Vagina (tissue), 2 donors: Measurements from ENCODE around the gene CYREN. TPM values are rescaled to one million over a fixed set of nuclear protein-coding genes. Genes with fewer than 3 reads are reported as not detected.

Experiments
- DNase-seq, 2 donors: peaks; one replicate each; pipeline ENCODE4 v3.0.0-alpha.2; 2017; ENCODE audit errors: extremely low spot score in 2 of 2
- H3K27ac ChIP-seq: fragments of 200-600 bp; sonication (generic); one replicate; pipeline ENCODE4 v1.5.1; 2019
- H3K27me3 ChIP-seq: fragments of 200-600 bp; sonication (generic); one replicate; pipeline ENCODE4 v1.5.1; 2019
- H3K36me3 ChIP-seq, 2 donors: fragments of 200-600 bp; sonication (generic); one replicate each; pipeline ENCODE4 v1.5.1; 2017 to 2019
- H3K4me1 ChIP-seq: fragments of 200-600 bp; sonication (generic); one replicate; pipeline ENCODE4 v1.5.1; 2019
- H3K4me3 ChIP-seq, 2 donors: fragments of 200-600 bp; sonication (generic); 1 replicate in 1 of 2; 2 replicates in 1 of 2; pipeline ENCODE4 v1.5.1; 2016 to 2019
- H3K9me3 ChIP-seq: fragments of 200-600 bp; sonication (generic); one replicate; pipeline ENCODE4 v1.5.1; 2019
- POLR2A ChIP-seq, 2 donors: fragments of 450-650 bp; IDR thresholded peaks; one replicate each; pipeline ENCODE4 v1.6.1; 2017; ENCODE audit warnings: antibody characterized with exemption in 2 of 2, mild to moderate bottlenecking in 2 of 2, moderate library complexity in 2 of 2
- POLR2AphosphoS5 ChIP-seq, 2 donors: sonication (generic); formaldehyde crosslinking; IDR thresholded peaks; one replicate each; pipeline ENCODE4 v1.9.0; 2017; ENCODE audit warnings: antibody characterized with exemption in 2 of 2, mild to moderate bottlenecking in 2 of 2, low read depth in 1 of 2; ENCODE audit not compliant: insufficient read depth in 1 of 2
- intact Hi-C: fragments of 100-400 bp; cut with DNase I; formaldehyde crosslinking; loops from one replicate; pipeline ENCODE4 v1.15.1; 2023
- total RNA-seq: library from RNA; depleted of rRNA; stranded (reverse); fragments of >200 nt; gene quantifications from one replicate; pipeline ENCODE4 v1.2.3, GENCODE V29; 2016
- TF ChIP-seq, protein P1 (sequence below), 3 experiments: fragments of 450-650 bp in 2 of 3; fragments of 200-600 bp in 1 of 3; sonication (generic) in 1 of 3; IDR thresholded peaks; one replicate each; pipeline ENCODE4 v1.5.1; 2017 to 2019; ENCODE audit warnings: antibody characterized with exemption in 3 of 3, mild to moderate bottlenecking in 2 of 3, moderate library complexity in 2 of 3

CYREN gene
- total RNA-seq, 1 donor from 2014 or later, result 33.4 TPM

DNA sequence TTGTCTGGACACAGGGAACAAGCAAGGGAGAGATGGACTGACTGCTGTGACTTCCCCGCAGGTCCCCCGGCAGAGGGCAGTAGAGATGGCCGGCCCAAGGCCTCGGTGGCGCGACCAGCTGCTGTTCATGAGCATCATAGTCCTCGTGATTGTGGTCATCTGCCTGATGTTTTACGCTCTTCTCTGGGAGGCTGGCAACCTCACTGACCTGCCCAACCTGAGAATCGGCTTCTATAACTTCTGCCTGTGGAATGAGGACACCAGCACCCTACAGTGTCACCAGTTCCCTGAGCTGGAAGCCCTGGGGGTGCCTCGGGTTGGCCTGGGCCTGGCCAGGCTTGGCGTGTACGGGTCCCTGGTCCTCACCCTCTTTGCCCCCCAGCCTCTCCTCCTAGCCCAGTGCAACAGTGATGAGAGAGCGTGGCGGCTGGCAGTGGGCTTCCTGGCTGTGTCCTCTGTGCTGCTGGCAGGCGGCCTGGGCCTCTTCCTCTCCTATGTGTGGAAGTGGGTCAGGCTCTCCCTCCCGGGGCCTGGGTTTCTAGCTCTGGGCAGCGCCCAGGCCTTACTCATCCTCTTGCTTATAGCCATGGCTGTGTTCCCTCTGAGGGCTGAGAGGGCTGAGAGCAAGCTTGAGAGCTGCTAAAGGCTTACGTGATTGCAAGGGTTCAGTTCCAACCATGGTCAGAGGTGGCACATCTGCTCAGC is 6.0 kb downstream of the CYREN start:
- TF ChIP-seq POLR2A (IDR thresholded peaks at IDR 0.05) (no peak), POLR2AphosphoS5 (IDR thresholded peaks at IDR 0.05; ENCODE audit: insufficient read depth in 1 of 2, low read depth in 1 of 2) (no peak)
- TF ChIP-seq, protein P1, sequence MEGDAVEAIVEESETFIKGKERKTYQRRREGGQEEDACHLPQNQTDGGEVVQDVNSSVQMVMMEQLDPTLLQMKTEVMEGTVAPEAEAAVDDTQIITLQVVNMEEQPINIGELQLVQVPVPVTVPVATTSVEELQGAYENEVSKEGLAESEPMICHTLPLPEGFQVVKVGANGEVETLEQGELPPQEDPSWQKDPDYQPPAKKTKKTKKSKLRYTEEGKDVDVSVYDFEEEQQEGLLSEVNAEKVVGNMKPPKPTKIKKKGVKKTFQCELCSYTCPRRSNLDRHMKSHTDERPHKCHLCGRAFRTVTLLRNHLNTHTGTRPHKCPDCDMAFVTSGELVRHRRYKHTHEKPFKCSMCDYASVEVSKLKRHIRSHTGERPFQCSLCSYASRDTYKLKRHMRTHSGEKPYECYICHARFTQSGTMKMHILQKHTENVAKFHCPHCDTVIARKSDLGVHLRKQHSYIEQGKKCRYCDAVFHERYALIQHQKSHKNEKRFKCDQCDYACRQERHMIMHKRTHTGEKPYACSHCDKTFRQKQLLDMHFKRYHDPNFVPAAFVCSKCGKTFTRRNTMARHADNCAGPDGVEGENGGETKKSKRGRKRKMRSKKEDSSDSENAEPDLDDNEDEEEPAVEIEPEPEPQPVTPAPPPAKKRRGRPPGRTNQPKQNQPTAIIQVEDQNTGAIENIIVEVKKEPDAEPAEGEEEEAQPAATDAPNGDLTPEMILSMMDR (IDR thresholded peaks at IDR 0.05), result no peak
- DNase-seq, result no peak
- Histone ChIP-seq H3K4me3 (no peak overlapping the region), H3K27me3 (no peaks in the 10 kb centered on the region), H3K4me1 (peaks cover 44% of the 10 kb centered on the region), H3K27ac (peak overlapping the region; percentile 42), H3K9me3 (no peaks in the 10 kb centered on the region), H3K36me3 (peaks cover 0 to 10% of the 10 kb centered on the region in 2 donors)
- intact Hi-C loops, result loop anchor here (10.0 kb wide), 1 partner anchor 480 kb away; no protein-coding TSS in a partner anchor

DNA sequence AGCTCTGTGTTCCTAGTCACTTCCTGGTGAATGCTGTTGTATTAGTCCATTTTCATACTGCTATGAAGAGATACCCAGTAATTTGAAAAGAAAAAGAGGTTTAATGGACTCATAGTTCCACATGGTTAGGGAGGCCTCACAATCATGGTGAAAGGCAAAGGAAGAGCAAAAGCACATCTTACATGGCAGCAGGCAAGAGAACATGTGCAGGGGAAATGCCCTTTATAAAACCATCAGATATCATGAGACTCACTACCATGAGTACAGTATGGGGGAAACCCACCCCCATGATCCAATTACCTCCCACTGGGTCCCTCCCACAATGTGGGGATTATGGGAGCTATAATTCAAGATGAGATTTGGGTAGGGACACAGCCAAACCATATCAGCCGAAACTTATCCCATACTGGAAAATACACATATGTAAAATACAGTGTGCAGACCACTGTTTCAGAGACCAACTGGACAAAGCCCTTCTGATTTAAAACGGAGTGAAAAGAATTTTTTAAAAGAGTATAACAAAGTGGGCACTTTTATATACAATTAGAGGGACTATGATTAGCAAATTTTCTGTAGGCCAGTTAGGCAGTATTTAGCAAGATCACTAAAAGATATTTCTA is 8.0 kb downstream of the CYREN start:
- H3K36me3 ChIP-seq, result peaks cover 0 to 7% of the 10 kb centered on the region in 2 donors
- TF ChIP-seq POLR2A (IDR thresholded peaks at IDR 0.05) (no peak), POLR2AphosphoS5 (IDR thresholded peaks at IDR 0.05; ENCODE audit: insufficient read depth in 1 of 2, low read depth in 1 of 2) (no peak)
- TF ChIP-seq, protein P1 (IDR thresholded peaks at IDR 0.05), result no peak
- intact Hi-C loops, result loop anchor here (10.0 kb wide), 1 partner anchor 478 kb away; no protein-coding TSS in a partner anchor
- H3K9me3 ChIP-seq, result no peaks in the 10 kb centered on the region
- H3K4me1 ChIP-seq, result peaks cover 36% of the 10 kb centered on the region
- no peak overlapping the region for H3K4me3 ChIP-seq
- H3K27me3 ChIP-seq, result no peaks in the 10 kb centered on the region
- H3K27ac ChIP-seq, result no peak overlapping the region
- no peak for DNase-seq

DNA sequence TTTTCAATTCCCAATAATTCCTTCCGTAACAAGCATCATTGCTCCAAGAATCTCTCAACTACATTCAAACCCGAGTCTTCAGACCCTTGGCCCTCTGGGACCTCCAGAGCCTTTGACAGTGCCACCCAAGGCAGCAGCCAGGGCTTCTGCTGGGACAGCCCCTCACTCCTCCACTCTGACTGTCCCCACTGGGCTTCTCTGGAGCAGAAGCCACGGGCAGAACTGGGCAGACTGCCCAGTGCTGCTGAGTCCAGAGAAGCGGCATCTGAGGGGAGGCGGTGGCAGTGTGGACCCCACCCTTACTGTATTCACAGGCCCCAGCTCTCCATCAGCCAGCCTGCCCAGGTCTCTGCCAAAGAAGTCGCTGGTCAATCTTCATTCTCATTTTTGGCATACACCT is 8.8 kb downstream of the CYREN start:
- TF ChIP-seq, protein P1 (IDR thresholded peaks at IDR 0.05), result no peak
- TF ChIP-seq POLR2AphosphoS5 (IDR thresholded peaks at IDR 0.05; ENCODE audit: insufficient read depth in 1 of 2, low read depth in 1 of 2), result no peak
- TF ChIP-seq POLR2A (IDR thresholded peaks at IDR 0.05), result no peak
- DNase-seq, result no peak
- no peak overlapping the region for H3K4me3 ChIP-seq
- no peaks in the 10 kb centered on the region for H3K36me3 ChIP-seq
- H3K27me3 ChIP-seq, result no peaks in the 10 kb centered on the region
- H3K4me1 ChIP-seq, result peaks cover 34% of the 10 kb centered on the region
- no peaks in the 10 kb centered on the region for H3K9me3 ChIP-seq
- peak overlapping the region; percentile 56 for H3K27ac ChIP-seq
- intact Hi-C loops, result loop anchor here (10.0 kb wide), 1 partner anchor 477 kb away; no protein-coding TSS in a partner anchor

DNA sequence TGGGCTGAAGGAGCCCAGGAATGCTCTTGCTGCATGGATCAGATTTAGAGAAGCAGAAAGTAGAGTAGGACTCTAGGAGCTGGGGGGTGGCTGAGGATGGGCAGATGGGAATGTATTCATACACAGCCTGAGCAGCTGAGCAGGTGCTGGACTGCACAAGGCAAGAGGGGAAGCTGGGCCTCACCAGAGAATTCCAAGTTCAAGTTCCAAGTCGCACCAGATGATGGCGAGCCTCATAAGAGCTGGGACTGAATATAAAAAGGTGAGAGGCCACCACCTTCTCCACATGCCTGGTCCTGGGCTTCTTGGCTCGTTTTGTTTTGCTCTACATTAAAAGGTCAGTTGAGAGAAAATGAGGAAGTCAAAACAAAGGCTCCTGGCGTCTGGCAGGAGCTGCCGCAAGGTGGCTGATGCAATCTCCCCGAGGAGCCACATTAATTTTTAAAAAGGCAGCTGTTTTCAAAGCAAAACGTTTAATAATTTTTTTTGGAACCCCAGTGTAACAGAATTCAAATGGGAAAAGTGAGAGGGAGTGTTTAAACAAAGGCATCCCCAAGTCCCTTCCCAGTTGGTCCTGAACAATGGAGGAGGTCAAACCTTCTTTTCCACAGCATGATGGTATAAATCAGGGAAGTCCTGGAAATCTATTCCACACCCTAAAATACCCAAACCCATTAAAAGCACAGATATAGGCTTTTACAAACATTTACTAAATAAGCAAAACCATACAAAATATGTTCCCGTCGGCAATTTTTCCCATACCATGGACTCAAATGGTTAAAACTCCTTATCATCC is 9.5 kb downstream of the CYREN start:
- H3K27me3 ChIP-seq, result no peaks in the 10 kb centered on the region
- H3K4me1 ChIP-seq, result peaks cover 34% of the 10 kb centered on the region
- H3K36me3 ChIP-seq, result no peaks in the 10 kb centered on the region
- intact Hi-C loops, result loop anchor here (10.0 kb wide), 1 partner anchor 476 kb away; no protein-coding TSS in a partner anchor
- H3K4me3 ChIP-seq, result no peak overlapping the region
- no peaks in the 10 kb centered on the region for H3K9me3 ChIP-seq
- TF ChIP-seq, protein P1 (IDR thresholded peaks at IDR 0.05), result no peak
- peak overlapping the region; percentile 56 for H3K27ac ChIP-seq
- no peak for DNase-seq
